VCaP (cell line): ENCODE results near the gene CLEC10A.

Source experiments
- H3K27ac ChIP-seq: fragments of 450-650 bp; 2 replicates; pipeline ENCODE4 v1.5.1; 2017
- TF ChIP-seq, protein P1 (sequence below): fragments of 450-650 bp; conservative IDR thresholded peaks from 2 replicates; pipeline ENCODE4 v1.5.1; 2017; ENCODE audit warnings: mild to moderate bottlenecking, moderate library complexity

Gene CLEC10A

DNA sequence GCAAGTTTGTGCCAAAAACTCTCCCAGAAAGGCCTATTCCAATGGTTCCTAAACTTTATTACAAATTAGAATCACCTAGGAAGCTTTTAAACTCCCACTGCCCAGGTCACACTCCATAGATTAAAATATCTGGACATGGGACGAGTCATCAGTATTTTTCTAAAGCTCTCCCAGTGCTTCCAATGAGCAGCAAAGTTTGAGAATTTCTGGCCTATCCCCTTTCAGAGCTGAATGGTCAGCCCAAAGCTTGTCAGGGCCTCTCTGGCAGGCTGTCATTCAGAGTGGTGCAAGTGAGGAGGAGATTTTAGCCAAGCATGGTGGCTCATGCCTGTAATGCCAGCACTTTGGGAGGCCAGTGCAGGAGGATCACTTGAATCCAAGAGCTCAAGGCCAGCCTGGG is 54.8 kb downstream of the CLEC10A start:
- H3K27ac ChIP-seq, result no peak overlapping the region
- TF ChIP-seq, protein P1, sequence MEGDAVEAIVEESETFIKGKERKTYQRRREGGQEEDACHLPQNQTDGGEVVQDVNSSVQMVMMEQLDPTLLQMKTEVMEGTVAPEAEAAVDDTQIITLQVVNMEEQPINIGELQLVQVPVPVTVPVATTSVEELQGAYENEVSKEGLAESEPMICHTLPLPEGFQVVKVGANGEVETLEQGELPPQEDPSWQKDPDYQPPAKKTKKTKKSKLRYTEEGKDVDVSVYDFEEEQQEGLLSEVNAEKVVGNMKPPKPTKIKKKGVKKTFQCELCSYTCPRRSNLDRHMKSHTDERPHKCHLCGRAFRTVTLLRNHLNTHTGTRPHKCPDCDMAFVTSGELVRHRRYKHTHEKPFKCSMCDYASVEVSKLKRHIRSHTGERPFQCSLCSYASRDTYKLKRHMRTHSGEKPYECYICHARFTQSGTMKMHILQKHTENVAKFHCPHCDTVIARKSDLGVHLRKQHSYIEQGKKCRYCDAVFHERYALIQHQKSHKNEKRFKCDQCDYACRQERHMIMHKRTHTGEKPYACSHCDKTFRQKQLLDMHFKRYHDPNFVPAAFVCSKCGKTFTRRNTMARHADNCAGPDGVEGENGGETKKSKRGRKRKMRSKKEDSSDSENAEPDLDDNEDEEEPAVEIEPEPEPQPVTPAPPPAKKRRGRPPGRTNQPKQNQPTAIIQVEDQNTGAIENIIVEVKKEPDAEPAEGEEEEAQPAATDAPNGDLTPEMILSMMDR, result no peak
